Measurements from ENCODE around the gene ONECUT1. TPM values are rescaled to one million over a fixed set of nuclear protein-coding genes. Genes with fewer than 3 reads are reported as not detected.

ONECUT1 gene
- total RNA-seq, 2 experiments from 2014 or later, result not detected

DNA sequence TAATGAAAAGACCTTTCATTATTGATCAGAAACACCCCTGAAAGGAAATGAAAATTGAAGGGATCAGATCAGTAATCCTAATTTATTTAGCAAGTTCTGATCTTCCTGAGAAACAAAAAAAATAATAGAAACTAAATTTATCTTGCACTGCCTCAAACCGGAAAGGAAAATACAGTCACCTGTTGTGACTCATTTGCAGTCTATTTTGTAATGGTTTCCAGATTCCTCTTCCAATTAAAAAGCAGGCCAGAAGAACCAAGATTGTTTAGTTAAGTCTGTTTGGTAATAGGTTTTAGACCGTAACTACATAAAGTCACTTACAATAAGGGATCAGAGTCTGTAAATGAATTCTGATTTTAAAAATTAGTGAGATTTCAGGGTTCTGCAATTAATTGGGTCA lies 61.2 kb downstream of the ONECUT1 start:
- Mint-ChIP-seq H3K36me3 (no peaks in the 10 kb centered on the region), H3K27ac (no peak overlapping the region), H3K4me3 (no peak overlapping the region), H3K27me3 (peaks cover 7% of the 10 kb centered on the region), H3K4me1 (peaks cover 24% of the 10 kb centered on the region), H3K9me3 (no peaks in the 10 kb centered on the region)
- DNase-seq (no peak), ATAC-seq (ENCODE audit: low read depth) (no peak)
- POLR2A ChIA-PET, result interaction anchor here (1.4 kb wide), 1 partner anchor 183 kb away, joined by 3 read pairs; no protein-coding TSS in a partner anchor

GRCh38 chr15:52727815-52728214 lies 62.3 kb downstream of the ONECUT1 start:
- no peak for DNase-seq
- POLR2A ChIA-PET, result no interaction called here
- H3K27me3 Mint-ChIP-seq, result peaks cover 7% of the 10 kb centered on the region
- no peak overlapping the region for H3K27ac Mint-ChIP-seq
- H3K9me3 Mint-ChIP-seq, result no peaks in the 10 kb centered on the region
- H3K4me3 Mint-ChIP-seq, result no peak overlapping the region
- peaks cover 14% of the 10 kb centered on the region for H3K4me1 Mint-ChIP-seq
- no peaks in the 10 kb centered on the region for H3K36me3 Mint-ChIP-seq
- ATAC-seq (ENCODE audit: low read depth), result no peak

DNA sequence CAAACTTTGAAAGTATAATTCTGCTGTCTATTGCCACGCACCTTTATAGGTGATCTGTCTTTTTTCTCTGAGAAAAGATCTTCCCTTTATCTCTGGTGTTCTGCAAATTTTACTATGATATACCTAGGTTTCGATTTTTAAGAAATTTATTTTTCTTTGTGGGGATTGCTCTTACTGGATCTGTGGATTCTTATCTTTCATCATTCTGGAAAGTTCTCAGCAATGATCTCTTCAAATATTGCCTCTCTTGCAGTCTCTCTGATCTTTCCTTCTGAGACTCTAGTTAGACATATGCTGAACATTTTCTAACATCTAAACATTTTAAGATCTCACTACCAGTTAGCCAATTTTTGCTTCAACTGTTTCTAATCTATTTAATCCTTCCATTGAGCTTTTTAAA lies 63.9 kb downstream of the ONECUT1 start:
- POLR2A ChIA-PET, result no interaction called here
- H3K9me3 Mint-ChIP-seq, result no peaks in the 10 kb centered on the region
- H3K36me3 Mint-ChIP-seq, result no peaks in the 10 kb centered on the region
- DNase-seq, result no peak
- ATAC-seq (ENCODE audit: low read depth), result no peak
- no peak overlapping the region for H3K4me3 Mint-ChIP-seq
- peaks cover 11% of the 10 kb centered on the region for H3K4me1 Mint-ChIP-seq
- H3K27ac Mint-ChIP-seq, result no peak overlapping the region
- peaks cover 7% of the 10 kb centered on the region for H3K27me3 Mint-ChIP-seq

GRCh38 chr15:52718551-52718950 lies 71.6 kb downstream of the ONECUT1 start:
- Mint-ChIP-seq H3K4me3 (no peak overlapping the region), H3K36me3 (no peaks in the 10 kb centered on the region), H3K27me3 (peaks cover 3% of the 10 kb centered on the region), H3K27ac (no peak overlapping the region), H3K9me3 (no peaks in the 10 kb centered on the region), H3K4me1 (no peaks in the 10 kb centered on the region)
- POLR2A ChIA-PET, result no interaction called here
- DNase-seq (no peak), ATAC-seq (ENCODE audit: low read depth) (no peak)

DNA sequence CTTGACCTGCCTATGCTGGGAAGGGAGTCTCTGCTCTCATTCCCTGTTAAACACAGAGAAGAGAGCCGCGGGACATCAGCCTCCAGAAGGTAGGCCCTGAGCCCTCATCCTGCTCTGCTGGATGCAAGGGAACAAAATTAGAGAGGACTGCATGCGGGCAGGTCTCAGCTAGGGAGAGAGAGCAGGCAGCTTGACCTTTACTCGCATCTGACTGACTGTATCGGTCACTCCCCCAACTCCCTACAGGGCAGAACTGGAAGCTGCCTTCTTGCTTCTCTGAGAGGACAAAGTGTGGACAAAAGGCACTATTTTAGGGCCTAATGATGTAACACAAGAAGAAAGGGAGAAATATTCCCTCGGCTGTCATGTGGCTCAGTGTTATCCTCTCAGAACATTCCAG lies 72.2 kb downstream of the ONECUT1 start:
- H3K4me3 Mint-ChIP-seq, result no peak overlapping the region

GRCh38 chr15:52717481-52717880 lies 72.7 kb downstream of the ONECUT1 start:
- no peak for DNase-seq
- no peak for ATAC-seq (ENCODE audit: low read depth)
- Mint-ChIP-seq H3K36me3 (no peaks in the 10 kb centered on the region), H3K4me1 (no peaks in the 10 kb centered on the region), H3K4me3 (no peak overlapping the region), H3K9me3 (no peaks in the 10 kb centered on the region), H3K27ac (no peak overlapping the region), H3K27me3 (peaks cover 3% of the 10 kb centered on the region)
- POLR2A ChIA-PET, result no interaction called here

More for the DNA sequence above, 72.2 kb downstream of the ONECUT1 start:
- H3K27ac Mint-ChIP-seq, result no peak overlapping the region
- DNase-seq (no peak), ATAC-seq (ENCODE audit: low read depth) (no peak)
- no peaks in the 10 kb centered on the region for H3K4me1 Mint-ChIP-seq
- no peaks in the 10 kb centered on the region for H3K9me3 Mint-ChIP-seq
- H3K27me3 Mint-ChIP-seq, result peaks cover 3% of the 10 kb centered on the region
- POLR2A ChIA-PET, result no interaction called here
- no peaks in the 10 kb centered on the region for H3K36me3 Mint-ChIP-seq

- POLR2A ChIA-PET, result no interaction called here
- ATAC-seq (ENCODE audit: low read depth) (no peak), DNase-seq (no peak)
- H3K4me1 Mint-ChIP-seq, result no peaks in the 10 kb centered on the region
- H3K27ac Mint-ChIP-seq, result no peak overlapping the region
- H3K27me3 Mint-ChIP-seq, result peaks cover 3% of the 10 kb centered on the region
- no peaks in the 10 kb centered on the region for H3K36me3 Mint-ChIP-seq
- H3K4me3 Mint-ChIP-seq, result no peak overlapping the region
- no peaks in the 10 kb centered on the region for H3K9me3 Mint-ChIP-seq
Measured at GRCh38 chr15:52716536-52716935, 73.6 kb downstream of the ONECUT1 start.

- no peak for ATAC-seq (ENCODE audit: low read depth)
- POLR2A ChIA-PET, result no interaction called here
Measured at GRCh38 chr15:52715411-52715810, 74.7 kb downstream of the ONECUT1 start.

GRCh38 chr15:52714968-52715367 lies 75.2 kb downstream of the ONECUT1 start:
- ATAC-seq (ENCODE audit: low read depth), result no peak
- Mint-ChIP-seq H3K36me3 (no peaks in the 10 kb centered on the region), H3K27ac (no peak overlapping the region), H3K27me3 (no peaks in the 10 kb centered on the region), H3K4me3 (no peak overlapping the region), H3K4me1 (peaks cover 2% of the 10 kb centered on the region), H3K9me3 (no peaks in the 10 kb centered on the region)
- DNase-seq, result no peak
- POLR2A ChIA-PET, result no interaction called here

More at GRCh38 chr15:52715411-52715810, 74.7 kb downstream of the ONECUT1 start:
- H3K4me3 Mint-ChIP-seq, result no peak overlapping the region
- no peaks in the 10 kb centered on the region for H3K27me3 Mint-ChIP-seq
- no peak for DNase-seq
- H3K27ac Mint-ChIP-seq, result no peak overlapping the region
- no peaks in the 10 kb centered on the region for H3K9me3 Mint-ChIP-seq
- H3K36me3 Mint-ChIP-seq, result no peaks in the 10 kb centered on the region
- H3K4me1 Mint-ChIP-seq, result peaks cover under 1% of the 10 kb centered on the region

DNA sequence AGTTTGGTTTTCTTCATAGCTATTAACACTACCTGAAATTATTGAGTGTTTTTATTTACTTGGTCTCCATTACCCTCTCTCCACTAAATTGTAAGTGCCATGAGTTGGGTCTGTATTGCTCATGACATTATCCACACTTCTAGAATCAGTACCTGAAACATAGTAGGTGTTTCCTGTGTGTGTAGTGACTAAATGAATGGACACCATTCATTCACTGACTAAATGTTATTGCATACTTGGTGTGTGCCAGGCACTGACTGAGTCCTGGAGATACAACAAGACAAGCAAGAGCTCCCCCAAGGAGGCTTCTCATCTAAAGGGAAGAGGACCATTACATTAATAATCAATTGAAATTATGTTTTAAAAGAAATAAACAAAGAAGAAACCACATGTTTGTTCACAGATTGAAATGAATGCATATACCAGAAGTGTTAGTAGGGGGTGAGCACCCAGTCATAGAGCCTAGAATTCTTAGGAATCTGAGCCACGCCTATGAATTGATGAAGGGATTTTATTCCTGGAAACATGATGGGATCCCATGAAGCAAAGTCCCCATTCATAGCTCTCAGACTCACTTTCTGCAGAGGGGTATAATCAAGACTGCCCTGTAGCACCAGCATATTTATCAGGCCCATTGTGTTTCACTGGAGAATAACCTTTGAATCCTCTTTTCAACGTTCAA lies 79.3 kb downstream of the ONECUT1 start:
- no peak for DNase-seq
- H3K4me1 Mint-ChIP-seq, result peaks cover 2% of the 10 kb centered on the region
- no peaks in the 10 kb centered on the region for H3K9me3 Mint-ChIP-seq
- H3K4me3 Mint-ChIP-seq, result no peak overlapping the region
- peaks cover 12% of the 10 kb centered on the region for H3K27me3 Mint-ChIP-seq
- no peaks in the 10 kb centered on the region for H3K36me3 Mint-ChIP-seq
- no peak overlapping the region for H3K27ac Mint-ChIP-seq
- POLR2A ChIA-PET, result no interaction called here
- ATAC-seq (ENCODE audit: low read depth), result no peak

- no peak overlapping the region for H3K27ac Mint-ChIP-seq
- DNase-seq, result no peak
- H3K9me3 Mint-ChIP-seq, result no peaks in the 10 kb centered on the region
- H3K27me3 Mint-ChIP-seq, result peaks cover 12% of the 10 kb centered on the region
- POLR2A ChIA-PET, result no interaction called here
- ATAC-seq (ENCODE audit: low read depth), result no peak
- H3K36me3 Mint-ChIP-seq, result no peaks in the 10 kb centered on the region
- no peak overlapping the region for H3K4me3 Mint-ChIP-seq
- peaks cover 2% of the 10 kb centered on the region for H3K4me1 Mint-ChIP-seq
Measured at GRCh38 chr15:52710050-52710707, 80.0 kb downstream of the ONECUT1 start.

DNA sequence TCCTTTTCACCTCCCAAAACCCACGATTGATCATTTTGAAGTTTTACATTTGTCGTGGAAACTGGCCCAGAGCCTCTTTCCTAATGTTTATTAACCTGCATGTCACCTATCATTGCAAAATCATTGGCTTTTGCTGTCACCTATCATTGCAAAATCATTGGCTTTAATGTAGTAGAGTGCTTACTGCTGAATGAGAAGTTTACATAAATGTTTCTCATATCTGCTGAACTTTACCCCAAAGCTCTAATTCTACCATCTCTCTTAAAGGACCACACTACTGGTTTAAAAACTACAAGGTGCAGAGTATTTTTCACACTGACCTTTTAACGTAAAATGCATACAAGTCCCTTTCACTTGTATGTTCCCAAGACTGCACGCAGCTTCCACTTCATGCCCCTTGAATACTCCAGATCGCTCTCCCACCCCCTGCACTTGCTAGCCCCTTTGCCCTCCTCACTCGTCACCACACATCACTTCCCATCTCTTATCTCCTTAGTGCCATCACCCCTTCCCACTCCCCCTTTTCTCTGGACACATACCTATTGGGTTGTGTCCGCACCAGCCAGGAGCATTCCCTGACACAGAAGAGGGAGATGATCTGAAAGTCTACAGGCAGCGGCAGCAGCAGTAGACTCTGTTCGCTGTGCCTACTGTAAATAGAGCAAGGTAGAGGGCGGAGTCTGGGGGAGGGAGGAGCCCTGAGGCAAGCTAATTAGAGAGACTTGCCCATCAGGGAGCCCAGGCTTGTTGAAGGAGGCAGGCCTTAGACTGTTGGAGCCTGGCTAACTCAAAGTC lies 80.8 kb downstream of the ONECUT1 start:
- no peaks in the 10 kb centered on the region for H3K36me3 Mint-ChIP-seq
- DNase-seq (no peak), ATAC-seq (ENCODE audit: low read depth) (no peak)
- POLR2A ChIA-PET, result no interaction called here
- peaks cover 12% of the 10 kb centered on the region for H3K27me3 Mint-ChIP-seq
- H3K4me3 Mint-ChIP-seq, result no peak overlapping the region
- H3K27ac Mint-ChIP-seq, result no peak overlapping the region
- H3K4me1 Mint-ChIP-seq, result peaks cover 2% of the 10 kb centered on the region
- H3K9me3 Mint-ChIP-seq, result no peaks in the 10 kb centered on the region
